Sigmoid colon (tissue), 7 donors: ENCODE data around the gene PKMYT1. TPM values are rescaled to one million over a fixed set of nuclear protein-coding genes. Genes with fewer than 3 reads are reported as not detected.
A peak's percentile ranks its signal among the peaks of the same experiment; 100 is the strongest.

Source experiments
- DNase-seq: peaks from one replicate; pipeline ENCODE4 v3.0.0-alpha.2; 2019
- H3K27ac ChIP-seq, 4 donors: fragments of 200-600 bp; sonication (generic); one replicate each; pipeline ENCODE4 v1.5.1; 2016 to 2019; ENCODE audit warnings: mild to moderate bottlenecking in 1 of 4
- H3K27me3 ChIP-seq, 3 donors: fragments of 200-600 bp; sonication (generic); one replicate each; pipeline ENCODE4 v1.5.1; 2019; ENCODE audit warnings: mild to moderate bottlenecking in 1 of 3
- H3K36me3 ChIP-seq, 4 donors: fragments of 200-600 bp; sonication (generic); one replicate each; pipeline ENCODE4 v1.5.1; 2016 to 2019
- H3K4me1 ChIP-seq, 4 donors: fragments of 200-600 bp; sonication (generic); one replicate each; pipeline ENCODE4 v1.5.1; 2017 to 2019
- H3K4me3 ChIP-seq, 4 donors: fragments of 200-600 bp; sonication (generic); one replicate each; pipeline ENCODE4 v1.5.1; 2017 to 2019; ENCODE audit warnings: mild to moderate bottlenecking in 2 of 4, moderate library complexity in 1 of 4
- H3K9me3 ChIP-seq, 4 donors: fragments of 200-600 bp in 3 of 4; sonication (generic) in 3 of 4; one replicate each; pipeline versions ENCODE4 v1.5.1 to v1.6.1; 2013 to 2019
- CTCF ChIP-seq, 4 experiments: fragments of 450-650 bp in 3 of 4; fragments of 200-600 bp in 1 of 4; IDR thresholded peaks; one replicate each; pipeline ENCODE4 v1.5.1; 2016 to 2019; ENCODE audit warnings: antibody characterized with exemption in 4 of 4, mild to moderate bottlenecking in 3 of 4, moderate library complexity in 2 of 4
- EP300 ChIP-seq, 4 donors: sonication (generic); formaldehyde crosslinking; IDR thresholded peaks; one replicate each; pipeline ENCODE4 v1.6.1; 2017; ENCODE audit warnings: antibody characterized with exemption in 4 of 4
- POLR2A ChIP-seq, 2 donors: fragments of 450-650 bp; IDR thresholded peaks; one replicate each; pipeline ENCODE4 v1.6.1; 2016; ENCODE audit warnings: antibody characterized with exemption in 2 of 2, mild to moderate bottlenecking in 2 of 2, moderate library complexity in 2 of 2
- POLR2AphosphoS5 ChIP-seq, 4 donors: sonication (generic); formaldehyde crosslinking; IDR thresholded peaks; one replicate each; pipeline ENCODE4 v1.6.1; 2017; ENCODE audit warnings: antibody characterized with exemption in 4 of 4
- WGBS, 2 donors: extraction: QIAGEN DNeasy Blood & Tissue Kit; methylation state at CpG; one replicate each; pipeline ENCODE4 v1.1.7; 2013; 5-methylcytosine and 5-hydroxymethylcytosine counted together
- intact Hi-C: fragments of 100-400 bp; cut with DNase I; formaldehyde crosslinking; loops from one replicate; pipeline ENCODE4 v1.15.1; 2023
- polyA plus RNA-seq, 3 donors: library from polyadenylated mRNA; stranded (reverse); fragments of 200-250 nt; gene quantifications; one replicate each; pipeline ENCODE4 v1.2.3, GENCODE V29; 2013
- total RNA-seq, 4 donors: library from RNA; depleted of rRNA; stranded (reverse); fragments of >200 nt; gene quantifications; one replicate each; pipeline ENCODE4 v1.1.0, GENCODE V29; 2016
- donor health status: healthy with polysubstance abuse.
- donor health status: Bipolar disorder and iron deficiency.
- donor health status: healthy.

The PKMYT1 gene
- total and polyA plus RNA-seq, 7 donors = 0.95 to 33.1 (median 2.9) TPM; not detected in 3

GRCh38 chr16:3025032-3026002, 45.1 kb upstream of the PKMYT1 start:
- intact Hi-C loops = no loop called here
- H3K36me3 ChIP-seq = peaks cover 0 to 20% (median 15%) of the 10 kb centered on the region in 4 donors
- H3K27ac ChIP-seq = no peak overlapping the region
- TF ChIP-seq EP300 (IDR thresholded peaks at IDR 0.05) = no peak
- no peak for TF ChIP-seq CTCF (IDR thresholded peaks at IDR 0.05)
- no peak for TF ChIP-seq POLR2A (IDR thresholded peaks at IDR 0.05)
- TF ChIP-seq POLR2AphosphoS5 (IDR thresholded peaks at IDR 0.05) = no peak
- H3K4me1 ChIP-seq = peaks cover 0 to 69% (median 60%) of the 10 kb centered on the region in 4 donors
- no peak overlapping the region for H3K4me3 ChIP-seq
- 91 to 96% methylated on average over 18 of the region's 18 CpGs for WGBS, 2 donors
- H3K9me3 ChIP-seq = no peaks in the 10 kb centered on the region
- peaks cover 13 to 20% (median 17%) of the 10 kb centered on the region in 3 donors for H3K27me3 ChIP-seq
- no peak for DNase-seq

GRCh38 chr16:3023669-3024478, 43.6 kb upstream of the PKMYT1 start, which contains the start of the genes HCFC1R1 and THOC6:
HCFC1R1 (minus strand) TSS chr16:3023942; CDS start chr16:3023941, 1 bp downstream.
THOC6 (plus strand) TSS chr16:3024035; CDS start chr16:3024327, 292 bp downstream.
- H3K27me3 ChIP-seq = peaks cover 1 to 11% (median 7%) of the 10 kb centered on the region in 3 donors
- peak within 1 kb of the TSS; percentile 49 to 74 (median 66) for H3K4me3 ChIP-seq
- H3K27ac ChIP-seq = peak within 1 kb of the TSS; percentile 98 to 99 (median 98)
- no peak for TF ChIP-seq EP300 (IDR thresholded peaks at IDR 0.05)
- TF ChIP-seq CTCF (IDR thresholded peaks at IDR 0.05) = no peak
- TF ChIP-seq POLR2A (IDR thresholded peaks at IDR 0.05) = peak; percentile 49 to 63
- peak in 3 of 4 donors; percentile 50 to 78 (median 75) for TF ChIP-seq POLR2AphosphoS5 (IDR thresholded peaks at IDR 0.05)
- 1% methylated on average over 69 of the region's 69 CpGs for WGBS, 2 donors
- peak; percentile 99 for DNase-seq
- peaks cover 0 to 20% (median 15%) of the 10 kb centered on the region in 4 donors for H3K36me3 ChIP-seq
- no peaks in the 10 kb centered on the region for H3K9me3 ChIP-seq
- intact Hi-C loops = no loop called here
- H3K4me1 ChIP-seq = peaks cover 0 to 62% (median 57%) of the 10 kb centered on the region in 4 donors

- 27 to 47% methylated on average over 6 of the region's 6 CpGs for WGBS, 2 donors
- H3K27ac ChIP-seq = peak overlapping the region; percentile 98 to 99 (median 98)
- peak overlapping the region; percentile 49 to 74 (median 66) for H3K4me3 ChIP-seq
- H3K4me1 ChIP-seq = peaks cover 0 to 57% (median 52%) of the 10 kb centered on the region in 4 donors
- no peaks in the 10 kb centered on the region for H3K9me3 ChIP-seq
- peaks cover 0 to 20% (median 15%) of the 10 kb centered on the region in 4 donors for H3K36me3 ChIP-seq
- no peak for DNase-seq
- TF ChIP-seq EP300 (IDR thresholded peaks at IDR 0.05) = no peak
- TF ChIP-seq POLR2AphosphoS5 (IDR thresholded peaks at IDR 0.05) = no peak
- TF ChIP-seq POLR2A (IDR thresholded peaks at IDR 0.05) = no peak
- no peak for TF ChIP-seq CTCF (IDR thresholded peaks at IDR 0.05)
- peaks cover 3 to 11% (median 9%) of the 10 kb centered on the region in 3 donors for H3K27me3 ChIP-seq
- intact Hi-C loops = no loop called here
Observed at GRCh38 chr16:3023415-3023668, 43.1 kb upstream of the PKMYT1 start.

- TF ChIP-seq POLR2A (IDR thresholded peaks at IDR 0.05) (no peak), EP300 (IDR thresholded peaks at IDR 0.05) (no peak), CTCF (IDR thresholded peaks at IDR 0.05) (no peak), POLR2AphosphoS5 (IDR thresholded peaks at IDR 0.05) (no peak)
- intact Hi-C loops = no loop called here
- peak overlapping the region; percentile 98 to 99 (median 98) for H3K27ac ChIP-seq
- H3K36me3 ChIP-seq = peaks cover 0 to 20% (median 15%) of the 10 kb centered on the region in 4 donors
- peaks cover 8 to 16% (median 14%) of the 10 kb centered on the region in 3 donors for H3K27me3 ChIP-seq
- 52 to 57% methylated on average over 8 of the region's 8 CpGs for whole genome bisulfite sequencing, 2 donors
- no peaks in the 10 kb centered on the region for H3K9me3 ChIP-seq
- DNase-seq = no peak
- H3K4me3 ChIP-seq = peak overlapping the region; percentile 49 to 74 (median 66)
- peaks cover 0 to 57% (median 51%) of the 10 kb centered on the region in 4 donors for H3K4me1 ChIP-seq
Observed at GRCh38 chr16:3022684-3023414, 42.6 kb upstream of the PKMYT1 start.
